OCI-LY7 (cell line): ENCODE measurements around the gene ZNF628. TPM values are rescaled to one million over a fixed set of nuclear protein-coding genes. Genes with fewer than 3 reads are reported as not detected.

Experiments
- BruUV-seq: library from RNA; stranded (reverse); fragments of 400-500 nt; replicated peaks from 2 replicates; lab custom pipeline; 2021; lab: Mats Ljungman, UMichigan
- CTCF ChIA-PET: fragments of 300-600 bp; sonication (Branson Sonifier 250); formaldehyde crosslinking; loops from one replicate; lab custom pipeline; 2022; ENCODE audit warnings: antibody characterized with exemption; ENCODE audit not compliant: unreplicated experiment; lab: Charles Lee
- POLR2A ChIA-PET: fragments of 300-600 bp; sonication (Branson Sonifier 250); formaldehyde crosslinking; loops from one replicate; lab custom pipeline; 2022; ENCODE audit warnings: antibody characterized with exemption; lab: Charles Lee
- DNase-seq: peaks from one replicate; pipeline ENCODE4 v3.0.0-alpha.2; 2015; ENCODE audit warnings: low spot score
- H2AFZ ChIP-seq: fragments of 200-600 bp; sonication (generic), shearing (Covaris generic); 2 replicates; pipeline ENCODE4 v1.6.1; 2014; ENCODE audit warnings: mild to moderate bottlenecking, antibody characterized with exemption, low read length, moderate library complexity
- H3K27ac ChIP-seq: fragments of 200-600 bp; sonication (generic); 2 replicates; pipeline ENCODE4 v1.5.1; 2014; ENCODE audit warnings: mixed run types, low read depth, mild to moderate bottlenecking, moderate library complexity, low read length, inconsistent platforms; ENCODE audit not compliant: poor library complexity, severe bottlenecking
- H3K36me3 ChIP-seq: fragments of 200-600 bp; sonication (generic); 2 replicates; pipeline ENCODE4 v1.6.1; 2014; ENCODE audit warnings: mild to moderate bottlenecking, antibody characterized with exemption, low read length, moderate library complexity, mixed read lengths; ENCODE audit not compliant: insufficient read depth
- H3K4me1 ChIP-seq: fragments of 200-600 bp; sonication (generic); 2 replicates; pipeline ENCODE4 v1.5.1; 2014; ENCODE audit warnings: mild to moderate bottlenecking, low read length; ENCODE audit not compliant: insufficient read depth, poor library complexity, severe bottlenecking
- H3K4me2 ChIP-seq: fragments of 200-600 bp; sonication (generic); 2 replicates; pipeline ENCODE4 v1.6.1; 2014; ENCODE audit warnings: mild to moderate bottlenecking, low read length
- H3K4me3 ChIP-seq: fragments of 200-600 bp; sonication (generic); 2 replicates; pipeline ENCODE4 v1.5.1; 2014; ENCODE audit warnings: mild to moderate bottlenecking, low read depth, low read length; ENCODE audit not compliant: poor library complexity, severe bottlenecking
- H3K79me2 ChIP-seq: fragments of 200-600 bp; sonication (generic); 2 replicates; pipeline ENCODE4 v1.6.1; 2016; ENCODE audit warnings: low read depth, mild to moderate bottlenecking, low read length, moderate library complexity, mixed read lengths; ENCODE audit not compliant: insufficient read depth
- H3K9me2 ChIP-seq: fragments of 200-600 bp; sonication (generic); 2 replicates; pipeline ENCODE4 v1.6.1; 2016; ENCODE audit warnings: mild to moderate bottlenecking, low read length, mixed read lengths; ENCODE audit not compliant: insufficient read depth
- H3K9me3 ChIP-seq: fragments of 200-600 bp; sonication (generic); 2 replicates; pipeline ENCODE4 v1.6.1; 2014; ENCODE audit warnings: mild to moderate bottlenecking, mixed run types, low read length, mixed read lengths
- H4K20me1 ChIP-seq: fragments of 200-600 bp; sonication (generic); 2 replicates; pipeline ENCODE4 v1.6.1; 2014; ENCODE audit warnings: mild to moderate bottlenecking, antibody characterized with exemption, low read length, moderate library complexity, mixed read lengths; ENCODE audit not compliant: insufficient read depth
- CTCF ChIP-seq: fragments of 200-600 bp; sonication (generic); conservative IDR thresholded peaks from 2 replicates; pipeline ENCODE4 v1.5.1; 2014; ENCODE audit warnings: mild to moderate bottlenecking, antibody characterized with exemption, low read length, moderate library complexity, mixed read lengths
- EZH2phosphoT487 ChIP-seq: fragments of 200-600 bp; sonication (generic); IDR thresholded peaks from 2 replicates; pipeline ENCODE4 v1.6.1; 2018; ENCODE audit warnings: low read depth, borderline replicate concordance, mild to moderate bottlenecking, mixed run types, antibody characterized with exemption, low read length, moderate library complexity, mixed read lengths
- intact Hi-C: fragments of 100-400 bp; cut with micrococcal nuclease; formaldehyde crosslinking; loops from one replicate; pipeline ENCODE4 v1.10.0; 2022; ENCODE audit not compliant: unreplicated experiment
- total RNA-seq, 2 experiments: library from RNA; depleted of rRNA in 1 of 2; stranded (reverse); fragments of >200 nt in 1 of 2; shearing (Covaris generic) in 1 of 2; gene quantifications; 2 replicates each; pipeline ENCODE4 v1.2.3, GENCODE V29; 2014 to 2022

ZNF628 gene
- total RNA-seq, 2 experiments from 2014 or later = 5.2 to 10.6 TPM

- no peak for DNase-seq
- no peaks in the 10 kb centered on the region for H3K9me2 ChIP-seq
- no peak overlapping the region for H3K4me3 ChIP-seq
- no peaks in the 10 kb centered on the region for H3K79me2 ChIP-seq
- H3K4me1 ChIP-seq = no peaks in the 10 kb centered on the region
- no peaks in the 10 kb centered on the region for H3K36me3 ChIP-seq
- ChIA-PET CTCF (no interaction called here), POLR2A (no interaction called here)
- no peak overlapping the region for H3K4me2 ChIP-seq
- no peaks in the 10 kb centered on the region for H3K9me3 ChIP-seq
- H3K27ac ChIP-seq = no peak overlapping the region
- intact Hi-C loops = no loop called here
- no peaks in the 10 kb centered on the region for H4K20me1 ChIP-seq
- TF ChIP-seq EZH2phosphoT487 (no peak), CTCF (no peak)
- no peak overlapping the region for H2AFZ ChIP-seq
- BruUV-seq = no TSS peak
Observed at GRCh38 chr19:55443824-55444480, 32.5 kb upstream of the ZNF628 start.

GRCh38 chr19:55444646-55445045 lies 31.8 kb upstream of the ZNF628 start:
- DNase-seq = no peak
- ChIA-PET CTCF (no interaction called here), POLR2A (no interaction called here)
- Histone ChIP-seq H3K36me3 (no peaks in the 10 kb centered on the region), H3K9me3 (no peaks in the 10 kb centered on the region), H3K4me3 (no peak overlapping the region), H3K4me1 (no peaks in the 10 kb centered on the region), H3K9me2 (no peaks in the 10 kb centered on the region), H3K79me2 (no peaks in the 10 kb centered on the region), H3K27ac (no peak overlapping the region), H4K20me1 (no peaks in the 10 kb centered on the region), H3K4me2 (no peak overlapping the region), H2AFZ (no peak overlapping the region)
- no TSS peak for BruUV-seq
- intact Hi-C loops = no loop called here
- TF ChIP-seq CTCF (no peak), EZH2phosphoT487 (no peak)

- Histone ChIP-seq H3K4me2 (no peak overlapping the region), H3K4me1 (no peaks in the 10 kb centered on the region), H4K20me1 (no peaks in the 10 kb centered on the region), H3K9me3 (no peaks in the 10 kb centered on the region), H2AFZ (no peak overlapping the region), H3K27ac (no peak overlapping the region), H3K9me2 (no peaks in the 10 kb centered on the region), H3K4me3 (no peak overlapping the region), H3K36me3 (no peaks in the 10 kb centered on the region), H3K79me2 (no peaks in the 10 kb centered on the region)
- no peak for TF ChIP-seq CTCF
- no peak for TF ChIP-seq EZH2phosphoT487
- CTCF ChIA-PET = no interaction called here
- POLR2A ChIA-PET = no interaction called here
- DNase-seq = no peak
- intact Hi-C loops = no loop called here
- BruUV-seq = no TSS peak
Observed at GRCh38 chr19:55446060-55446459, 30.4 kb upstream of the ZNF628 start.
